NB4 (cell line): ENCODE data around the gene CD300LB.

Experiments used
- DNase-seq: peaks from one replicate; pipeline ENCODE4 v3.0.0; 2010; ENCODE audit warnings: low read depth
- H3K4me3 ChIP-seq: one replicate; pipeline ENCODE4 v1.5.1; 2011; ENCODE audit warnings: mild to moderate bottlenecking, low read depth, low read length, moderate library complexity
- MYC ChIP-seq: IDR thresholded peaks from 2 replicates; pipeline ENCODE4 v1.6.1; 2011; ENCODE audit warnings: low read depth, low read length
- POLR2A ChIP-seq: IDR thresholded peaks from 2 replicates; pipeline ENCODE4 v1.6.1; 2011; ENCODE audit warnings: mild to moderate bottlenecking; ENCODE audit not compliant: insufficient read length; ENCODE audit errors: extremely low read depth
- TF ChIP-seq, protein P1 (sequence below): IDR thresholded peaks from one replicate; pipeline ENCODE4 v1.5.1; 2012; ENCODE audit warnings: low read depth, low read length
- TF ChIP-seq, protein P2 (sequence below): IDR thresholded peaks from 2 replicates; pipeline ENCODE4 v1.6.1; 2011; ENCODE audit warnings: low read depth, low read length

The CD300LB gene

DNA sequence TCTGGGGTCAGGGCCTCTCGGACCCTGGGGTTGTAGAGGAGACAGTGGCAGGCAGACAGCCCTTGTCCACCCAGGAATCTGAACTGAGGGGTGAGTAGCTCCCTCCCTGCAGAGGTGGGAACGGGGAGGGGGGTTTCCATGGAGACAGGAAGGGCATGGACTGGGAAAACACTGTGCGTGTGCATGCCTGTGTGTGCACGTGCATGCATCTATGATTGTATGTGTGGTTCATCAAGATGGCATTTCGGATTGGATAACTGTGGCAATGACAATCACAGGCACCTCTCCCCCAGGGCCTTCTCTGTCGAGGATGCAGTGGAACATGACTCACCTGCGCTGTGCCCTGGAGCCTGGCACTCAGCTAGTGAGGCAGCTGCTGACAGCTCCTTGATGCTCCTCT is 20.8 kb upstream of the CD300LB start:
- no peak for DNase-seq
- TF ChIP-seq POLR2A (no peak), MYC (no peak)
- TF ChIP-seq, protein P1, sequence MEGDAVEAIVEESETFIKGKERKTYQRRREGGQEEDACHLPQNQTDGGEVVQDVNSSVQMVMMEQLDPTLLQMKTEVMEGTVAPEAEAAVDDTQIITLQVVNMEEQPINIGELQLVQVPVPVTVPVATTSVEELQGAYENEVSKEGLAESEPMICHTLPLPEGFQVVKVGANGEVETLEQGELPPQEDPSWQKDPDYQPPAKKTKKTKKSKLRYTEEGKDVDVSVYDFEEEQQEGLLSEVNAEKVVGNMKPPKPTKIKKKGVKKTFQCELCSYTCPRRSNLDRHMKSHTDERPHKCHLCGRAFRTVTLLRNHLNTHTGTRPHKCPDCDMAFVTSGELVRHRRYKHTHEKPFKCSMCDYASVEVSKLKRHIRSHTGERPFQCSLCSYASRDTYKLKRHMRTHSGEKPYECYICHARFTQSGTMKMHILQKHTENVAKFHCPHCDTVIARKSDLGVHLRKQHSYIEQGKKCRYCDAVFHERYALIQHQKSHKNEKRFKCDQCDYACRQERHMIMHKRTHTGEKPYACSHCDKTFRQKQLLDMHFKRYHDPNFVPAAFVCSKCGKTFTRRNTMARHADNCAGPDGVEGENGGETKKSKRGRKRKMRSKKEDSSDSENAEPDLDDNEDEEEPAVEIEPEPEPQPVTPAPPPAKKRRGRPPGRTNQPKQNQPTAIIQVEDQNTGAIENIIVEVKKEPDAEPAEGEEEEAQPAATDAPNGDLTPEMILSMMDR: no peak
- TF ChIP-seq, protein P2, sequence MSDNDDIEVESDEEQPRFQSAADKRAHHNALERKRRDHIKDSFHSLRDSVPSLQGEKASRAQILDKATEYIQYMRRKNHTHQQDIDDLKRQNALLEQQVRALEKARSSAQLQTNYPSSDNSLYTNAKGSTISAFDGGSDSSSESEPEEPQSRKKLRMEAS: no peak
- no peak overlapping the region for H3K4me3 ChIP-seq

DNA sequence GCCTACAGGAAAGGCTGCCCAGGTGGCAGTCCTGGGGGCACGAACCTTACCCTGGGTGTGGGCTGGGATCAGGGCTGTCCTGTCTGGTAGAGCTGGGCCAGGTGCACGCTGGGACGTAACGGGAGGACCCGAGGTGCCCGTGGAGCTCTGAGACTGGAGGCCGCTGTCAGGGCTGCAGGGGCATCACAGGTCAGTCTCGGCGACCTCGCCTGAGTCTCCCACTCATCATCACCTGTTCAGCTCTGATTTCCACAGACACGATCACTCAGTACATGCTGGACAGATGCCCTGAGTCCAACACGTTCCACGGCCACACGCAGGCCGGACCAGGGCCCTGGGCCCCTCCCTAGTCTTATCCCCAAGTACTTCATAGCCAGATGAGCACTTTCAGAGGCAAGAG is 19.3 kb upstream of the CD300LB start:
- no peak for TF ChIP-seq MYC
- no peak for TF ChIP-seq POLR2A
- TF ChIP-seq, protein P1: no peak
- TF ChIP-seq, protein P2: no peak
- no peak overlapping the region for H3K4me3 ChIP-seq
- no peak for DNase-seq

DNA sequence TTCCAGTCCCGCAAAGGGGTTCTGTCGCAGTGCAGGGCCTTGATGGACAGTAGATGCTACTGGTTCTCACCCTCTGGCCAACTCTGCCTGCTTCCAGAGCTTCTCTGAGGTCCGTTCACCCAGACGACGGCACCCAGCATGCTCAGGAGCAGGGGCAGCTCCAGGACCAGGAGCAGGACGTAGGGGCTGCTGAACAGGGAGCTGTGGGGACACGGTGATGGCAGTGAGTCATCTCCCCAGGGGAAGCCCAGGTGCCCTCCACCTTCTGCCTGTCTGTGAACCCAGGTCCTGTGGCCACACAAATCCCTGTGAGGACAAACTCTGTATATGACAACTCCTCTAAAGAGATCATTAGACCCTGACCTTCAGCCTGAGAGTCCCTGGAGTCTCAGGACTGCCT is 18.1 kb upstream of the CD300LB start:
- no peak overlapping the region for H3K4me3 ChIP-seq
- DNase-seq: no peak
- TF ChIP-seq, protein P1: no peak
- TF ChIP-seq, protein P2: no peak
- TF ChIP-seq MYC: no peak
- TF ChIP-seq POLR2A: no peak

DNA sequence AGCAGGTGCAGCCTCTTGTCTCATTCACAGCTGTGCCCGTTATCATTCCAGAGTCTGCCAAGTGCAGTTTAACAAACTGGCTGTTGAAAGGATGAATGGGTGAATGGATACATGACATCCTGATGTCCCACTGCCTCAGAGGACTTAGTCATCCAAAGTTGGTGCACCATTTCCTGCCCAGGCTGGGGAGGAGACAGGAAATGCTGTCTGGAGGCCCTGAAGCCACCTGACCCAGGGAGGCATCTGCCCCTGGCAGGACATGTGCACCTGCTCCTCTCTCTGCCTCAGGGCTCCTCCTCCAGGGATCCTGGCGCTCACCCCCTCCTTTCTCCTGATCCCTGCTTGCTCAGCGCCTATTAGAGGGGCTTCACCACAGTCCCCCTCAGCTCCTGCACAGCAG is 16.5 kb upstream of the CD300LB start:
- no peak overlapping the region for H3K4me3 ChIP-seq
- peak; percentile 79 for DNase-seq
- TF ChIP-seq MYC (peak; percentile 43; the same call in 1 of the 2 replicates), POLR2A (no peak)
- TF ChIP-seq, protein P2: peak; percentile 72
- TF ChIP-seq, protein P1: no peak

DNA sequence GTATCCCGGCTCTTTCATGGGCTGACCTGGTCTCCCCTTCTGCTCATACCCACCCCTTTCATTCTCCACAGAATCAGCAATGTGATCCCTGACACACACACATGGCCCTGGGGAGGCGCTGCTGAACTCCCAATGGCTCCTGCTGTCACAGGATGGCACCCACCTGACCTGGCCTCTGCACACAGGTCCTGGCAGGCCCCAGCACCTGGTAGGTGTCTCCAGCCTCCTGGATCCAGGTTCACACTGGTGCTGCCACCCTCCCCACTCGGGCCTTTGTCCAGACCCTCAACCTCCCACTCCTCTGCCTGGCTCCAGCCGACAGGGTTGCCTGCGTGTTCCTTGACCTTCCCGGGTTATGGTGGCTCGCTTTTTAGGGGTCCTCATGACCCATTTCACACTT is 16.0 kb upstream of the CD300LB start:
- H3K4me3 ChIP-seq: no peak overlapping the region
- DNase-seq: no peak
- TF ChIP-seq POLR2A (no peak), MYC (no peak)
- TF ChIP-seq, protein P2: no peak
- TF ChIP-seq, protein P1: no peak
